ENCODE measurements around the gene PNPO.

Gene PNPO

GRCh38 chr17:47942096-47942510 lies 732 bp downstream of the PNPO start:
- no peak for DNase-seq
- H3K9me3 ChIP-seq, result no peaks in the 10 kb centered on the region
- peaks cover 0 to 35% (median 9%) of the 10 kb centered on the region in 3 donors for H3K36me3 ChIP-seq
- intact Hi-C loops (cut with DNase I; ENCODE audit: low total_unique reads), result loop anchor here (5.0 kb wide), 1 partner anchor 45 kb away; the partner anchor contains the start of gene SP2
- H3K27me3 ChIP-seq, result no peaks in the 10 kb centered on the region
- peak overlapping the region; percentile 66 to 97 for H3K4me3 ChIP-seq
- no peak for TF ChIP-seq CTCF (IDR thresholded peaks at IDR 0.05)
- peaks cover 0 to 37% (median 21%) of the 10 kb centered on the region in 4 donors for H3K4me1 ChIP-seq
- H3K27ac ChIP-seq, result peak overlapping the region; percentile 67 to 90

GRCh38 chr17:47942568-47942967 lies 1.2 kb downstream of the PNPO start:
- H3K27ac ChIP-seq, result peak overlapping the region in 1 of 2 donors; percentile 90
- H3K4me3 ChIP-seq, result peak overlapping the region in 1 of 2 donors; percentile 97
- intact Hi-C loops (cut with DNase I; ENCODE audit: low total_unique reads), result loop anchor here (5.0 kb wide), 1 partner anchor 45 kb away; the partner anchor contains the start of gene SP2
- TF ChIP-seq CTCF (IDR thresholded peaks at IDR 0.05), result no peak
- DNase-seq, result no peak
- peaks cover 0 to 37% (median 21%) of the 10 kb centered on the region in 4 donors for H3K4me1 ChIP-seq
- no peaks in the 10 kb centered on the region for H3K9me3 ChIP-seq
- H3K27me3 ChIP-seq, result no peaks in the 10 kb centered on the region
- H3K36me3 ChIP-seq, result peaks cover 0 to 35% (median 9%) of the 10 kb centered on the region in 3 donors

GRCh38 chr17:47945080-47945479 lies 3.7 kb downstream of the PNPO start:
- TF ChIP-seq CTCF (IDR thresholded peaks at IDR 0.05), result no peak
- Histone ChIP-seq H3K4me3 (no peak overlapping the region), H3K27ac (peak overlapping the region; percentile 2 to 38), H3K4me1 (peaks cover 0 to 54% (median 30%) of the 10 kb centered on the region in 4 donors), H3K36me3 (peaks cover 0 to 35% (median 9%) of the 10 kb centered on the region in 3 donors), H3K9me3 (no peaks in the 10 kb centered on the region), H3K27me3 (no peaks in the 10 kb centered on the region)
- intact Hi-C loops (cut with DNase I; ENCODE audit: low total_unique reads), result loop anchor here (5.0 kb wide), 1 partner anchor 103 kb away; the partner anchor contains the start of gene SCRN2
- DNase-seq, result no peak

- Histone ChIP-seq H3K27me3 (no peaks in the 10 kb centered on the region), H3K9me3 (no peaks in the 10 kb centered on the region), H3K27ac (peak overlapping the region; percentile 2 to 38), H3K36me3 (peaks cover 0 to 35% (median 9%) of the 10 kb centered on the region in 3 donors), H3K4me1 (peaks cover 0 to 54% (median 27%) of the 10 kb centered on the region in 4 donors), H3K4me3 (no peak overlapping the region)
- no peak for TF ChIP-seq CTCF (IDR thresholded peaks at IDR 0.05)
- intact Hi-C loops (cut with DNase I; ENCODE audit: low total_unique reads), result loop anchor here (5.0 kb wide), 1 partner anchor 104 kb away; the partner anchor contains the start of gene SCRN2
- DNase-seq, result no peak
These were observed 4.4 kb downstream of the PNPO start for GRCh38 chr17:47945529-47946508.

GRCh38 chr17:47946516-47946915 lies 5.1 kb downstream of the PNPO start:
- no peaks in the 10 kb centered on the region for H3K27me3 ChIP-seq
- H3K4me3 ChIP-seq, result no peak overlapping the region
- TF ChIP-seq CTCF (IDR thresholded peaks at IDR 0.05), result no peak
- intact Hi-C loops (cut with DNase I; ENCODE audit: low total_unique reads), result loop anchor here (5.0 kb wide), 1 partner anchor 104 kb away; the partner anchor contains the start of gene SCRN2
- H3K4me1 ChIP-seq, result peaks cover 0 to 51% (median 24%) of the 10 kb centered on the region in 4 donors
- peaks cover 0 to 36% (median 9%) of the 10 kb centered on the region in 3 donors for H3K36me3 ChIP-seq
- peak overlapping the region in 1 of 2 donors; percentile 0 for H3K27ac ChIP-seq
- H3K9me3 ChIP-seq, result no peaks in the 10 kb centered on the region
- no peak for DNase-seq

All from tibial artery (tissue), 4 donors.